ENCODE data around the gene MAD1L1.

The MAD1L1 gene

DNA sequence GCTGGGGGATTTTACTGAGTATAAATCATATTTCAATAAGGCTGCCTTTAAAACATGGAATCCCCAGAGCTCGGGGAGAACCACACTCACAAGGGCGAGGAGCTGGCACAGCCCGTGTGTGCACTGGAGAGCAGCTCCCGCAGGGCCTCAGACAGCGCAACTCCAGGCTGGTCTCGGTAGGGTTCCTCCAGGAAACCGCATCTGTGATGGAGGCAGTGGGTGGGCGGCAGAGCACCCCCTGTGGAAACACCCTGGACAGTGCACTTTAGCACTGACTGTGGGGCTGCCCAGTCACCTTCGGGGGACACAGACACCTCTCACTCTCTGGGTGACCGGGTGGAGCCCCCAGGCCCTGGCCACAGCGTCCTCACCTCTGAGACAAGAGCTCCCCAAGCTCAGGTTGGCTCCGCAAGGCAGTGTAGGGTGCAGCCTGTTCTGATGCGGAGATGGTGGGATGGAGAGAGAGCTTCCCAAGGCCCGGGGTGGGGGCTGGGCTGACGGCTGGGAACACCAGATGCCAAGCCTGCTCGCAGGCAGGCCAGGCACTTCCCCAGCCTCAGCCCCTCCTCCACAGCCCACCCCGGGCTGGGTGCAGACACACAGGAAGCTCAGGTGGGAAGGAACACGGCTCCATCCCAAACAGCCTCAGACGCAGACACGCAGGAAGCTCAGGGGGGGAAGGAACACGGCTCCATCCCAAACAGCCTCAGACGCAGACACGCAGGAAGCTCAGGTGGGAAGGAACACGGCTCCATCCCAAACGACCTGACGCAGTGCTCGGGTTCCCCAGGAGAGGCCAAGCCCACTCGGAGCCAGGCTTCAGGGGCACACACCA, 224.4 kb downstream of the MAD1L1 start:
- no peak overlapping the region for H3K4me3 ChIP-seq (ENCODE audit: low read length)
- DNase-seq (ENCODE audit: low read depth, low spot score): no peak

DNA sequence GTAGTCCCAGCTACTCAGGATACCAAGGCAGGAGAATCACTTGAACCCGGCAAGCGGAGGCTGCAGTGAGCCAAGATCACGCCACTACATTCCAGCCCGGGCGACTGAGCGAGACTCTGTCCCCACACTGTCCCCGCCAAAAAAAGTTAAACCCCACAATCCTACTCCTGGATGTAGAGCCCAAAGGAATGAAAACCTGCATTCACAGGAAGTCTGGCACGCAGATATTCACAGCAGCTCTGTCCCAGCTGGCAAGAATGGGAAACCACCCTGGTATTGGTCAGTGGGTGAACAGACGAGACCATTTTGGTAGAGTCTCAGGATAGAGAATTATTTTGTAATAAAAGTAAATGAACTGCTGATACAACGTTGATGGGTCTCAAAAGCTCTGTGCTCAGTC, 225.2 kb downstream of the MAD1L1 start:
- no peak overlapping the region for H3K4me3 ChIP-seq (ENCODE audit: low read length)
- no peak for DNase-seq (ENCODE audit: low read depth, low spot score)

DNA sequence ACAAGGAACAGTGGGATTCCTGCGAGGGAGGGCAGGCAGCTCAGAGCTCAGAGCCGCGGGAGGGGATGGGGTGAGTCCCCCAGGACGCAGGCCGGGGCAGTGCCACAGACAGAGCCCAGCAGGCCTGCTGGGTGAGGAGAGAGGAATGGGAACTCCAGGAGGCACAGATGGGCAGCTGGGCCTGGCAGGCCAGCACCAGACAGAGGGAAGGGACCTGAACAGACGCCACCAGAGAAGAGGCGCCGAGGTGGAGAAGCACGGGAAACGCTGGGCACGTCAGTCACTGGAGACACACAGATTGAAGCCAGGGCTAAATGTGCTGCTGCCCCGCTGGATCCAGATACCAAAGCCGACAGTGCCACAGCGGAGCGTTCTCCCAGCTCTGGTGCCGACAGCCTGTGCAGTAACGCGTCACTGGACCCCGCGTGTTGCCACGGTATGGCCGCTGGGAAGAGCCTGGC, 225.8 kb downstream of the MAD1L1 start:
- no peak for DNase-seq (ENCODE audit: low read depth, low spot score)
- no peak overlapping the region for H3K4me3 ChIP-seq (ENCODE audit: low read length)

DNA sequence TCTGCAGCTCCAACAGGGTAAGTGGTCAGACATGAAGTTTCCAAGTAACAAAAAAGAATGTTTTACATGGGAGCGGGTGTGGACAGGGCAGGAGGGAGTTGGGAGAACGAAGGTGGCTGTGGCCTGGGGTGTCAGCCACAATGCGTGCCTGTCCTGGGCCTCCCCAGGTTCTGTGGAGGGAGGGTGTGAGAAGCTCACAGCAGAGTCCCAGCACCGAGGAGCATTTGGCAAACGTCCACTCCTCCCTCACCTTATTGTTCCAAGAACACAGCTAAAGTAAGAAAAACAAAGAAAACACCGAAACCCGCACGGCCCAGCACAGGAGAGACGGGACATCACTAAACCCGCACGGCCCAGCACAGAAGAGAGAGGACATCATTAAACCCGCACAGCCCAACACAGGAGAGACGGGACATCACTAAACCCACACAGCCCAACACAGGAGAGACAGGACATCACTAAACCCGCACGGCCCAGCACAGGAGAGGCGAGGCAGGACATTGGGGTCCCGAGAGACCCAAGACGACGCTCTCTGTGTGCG, 226.4 kb downstream of the MAD1L1 start:
- H3K4me3 ChIP-seq (ENCODE audit: low read length): no peak overlapping the region
- no peak for DNase-seq (ENCODE audit: low read depth, low spot score)

DNA sequence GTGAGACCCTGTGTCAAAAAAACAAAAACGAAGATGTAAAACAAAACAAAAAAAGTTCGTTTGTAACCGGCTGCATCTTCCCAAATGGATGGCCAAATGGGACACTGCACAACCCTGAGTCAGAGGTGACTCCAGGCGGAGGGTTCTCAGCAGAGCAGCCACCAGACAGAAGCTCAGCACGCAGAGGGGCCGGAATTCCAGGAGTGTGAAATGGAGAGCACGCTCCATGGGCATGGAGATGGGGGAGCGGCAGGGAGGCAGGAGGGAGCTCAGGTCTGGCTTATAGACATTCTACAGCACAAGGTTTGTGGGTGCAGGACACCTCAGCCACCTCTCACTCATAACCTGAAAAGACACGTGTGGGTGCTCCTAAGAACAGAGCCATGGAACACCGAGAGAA, 227.0 kb downstream of the MAD1L1 start:
- H3K4me3 ChIP-seq (ENCODE audit: low read length): no peak overlapping the region
- no peak for DNase-seq (ENCODE audit: low read depth, low spot score)

DNA sequence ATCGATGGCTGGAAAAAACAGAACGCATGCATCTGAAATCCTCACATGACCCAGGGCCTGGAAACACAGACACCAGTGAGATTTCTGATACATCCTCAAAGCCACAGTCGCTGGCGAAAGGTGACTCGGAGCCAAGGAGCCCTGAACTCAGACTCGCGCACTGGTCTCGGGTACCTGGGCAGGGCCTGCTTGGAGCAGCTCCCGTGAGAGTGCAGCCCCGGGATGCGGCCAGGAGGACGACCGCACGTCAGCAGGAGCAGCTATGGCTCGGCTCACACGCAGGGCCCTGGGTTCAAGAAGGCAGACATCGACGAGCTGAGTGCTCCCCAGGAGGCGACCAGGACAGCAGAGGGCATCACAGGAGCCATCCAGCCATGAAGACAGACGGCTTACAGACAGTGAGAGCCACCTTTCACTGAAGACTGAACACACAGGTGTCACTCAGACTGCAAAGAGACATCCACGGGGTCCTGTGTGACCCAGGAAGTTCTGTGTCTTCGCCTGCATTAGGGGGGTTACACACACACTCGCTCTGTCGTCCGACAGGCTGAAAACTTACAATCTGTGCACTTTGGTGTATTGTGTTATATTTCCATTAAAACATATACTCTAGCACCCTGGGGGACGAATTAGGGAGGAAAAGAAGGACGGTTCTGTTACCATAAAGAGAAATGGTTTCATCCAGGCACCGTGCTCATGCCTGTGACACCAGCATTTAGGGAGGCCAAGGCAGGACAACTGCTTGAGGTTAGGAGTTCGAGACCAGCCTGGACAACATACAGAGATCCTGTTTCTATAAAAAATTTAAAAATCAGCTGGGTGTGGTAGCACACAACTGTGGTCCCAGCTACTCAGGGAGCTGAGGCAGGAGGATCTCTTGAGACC, 227.7 kb downstream of the MAD1L1 start:
- no peak for DNase-seq (ENCODE audit: low read depth, low spot score)
- no peak overlapping the region for H3K4me3 ChIP-seq (ENCODE audit: low read length)

DNA sequence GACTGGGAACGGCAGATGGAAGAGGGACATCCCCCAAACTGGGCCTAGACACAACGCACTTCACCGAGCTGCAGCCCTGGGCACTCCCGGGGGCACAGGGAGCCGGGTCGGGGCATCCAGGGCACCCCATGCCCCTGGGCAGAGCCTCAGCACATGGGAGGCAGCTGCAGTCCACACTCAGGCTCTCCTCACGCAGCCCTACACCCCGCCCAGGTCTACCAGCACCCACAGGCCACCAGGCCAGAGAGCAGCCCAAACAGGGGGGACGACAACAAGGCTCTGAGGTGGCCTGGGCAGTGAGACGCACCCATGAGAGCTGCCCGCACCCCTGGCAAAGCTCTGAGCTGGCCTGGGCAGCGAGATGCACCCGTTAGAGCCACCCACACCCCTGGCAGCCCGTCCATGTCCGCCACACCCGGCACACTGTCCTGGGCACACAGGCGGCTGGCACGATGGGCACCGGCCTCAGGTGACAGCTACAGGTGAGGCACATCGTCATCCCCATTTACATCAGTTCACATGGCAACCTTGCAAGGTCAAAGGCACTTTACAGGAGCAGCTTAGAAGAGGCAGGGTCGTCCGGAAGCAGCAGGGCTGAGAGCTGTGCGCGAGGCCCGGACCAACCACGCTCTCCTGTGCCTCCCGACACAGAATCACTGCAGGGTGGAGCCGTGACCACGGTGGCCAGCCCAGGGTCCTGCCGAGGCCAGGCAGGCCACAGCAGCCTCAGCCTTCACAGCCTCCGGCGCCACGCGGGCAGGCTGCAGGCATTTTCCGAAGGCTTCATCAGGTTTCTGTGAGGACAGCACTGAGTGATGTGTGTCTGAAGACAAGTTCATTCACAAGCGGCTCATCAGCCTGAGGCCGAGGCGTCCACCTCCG, 228.6 kb downstream of the MAD1L1 start:
- no peak for DNase-seq (ENCODE audit: low read depth, low spot score)
- H3K4me3 ChIP-seq (ENCODE audit: low read length): no peak overlapping the region

DNA sequence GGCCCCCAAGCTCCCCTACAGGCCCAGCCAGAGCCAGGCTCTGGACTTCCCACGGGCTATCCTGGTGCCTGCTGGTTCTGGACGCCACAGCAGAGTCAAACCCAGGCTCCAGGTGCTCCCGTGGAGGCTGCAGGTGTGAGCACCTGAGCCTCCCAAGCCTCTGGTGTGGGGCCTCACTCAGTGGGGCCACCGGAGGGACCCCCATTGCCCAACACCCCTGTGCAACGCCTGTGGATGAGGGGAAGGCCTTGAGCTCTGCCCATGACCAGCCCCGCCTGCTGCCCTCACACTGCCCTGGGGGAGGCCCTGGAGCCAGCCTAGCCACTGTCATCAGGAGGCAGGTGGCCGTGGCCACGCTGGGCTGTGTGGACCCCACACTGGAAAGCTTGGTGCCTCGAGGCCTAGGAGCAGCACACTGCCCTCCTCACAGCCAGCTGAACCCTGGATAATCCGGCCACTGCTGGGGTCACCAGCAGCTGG, 229.3 kb downstream of the MAD1L1 start:
- H3K4me3 ChIP-seq (ENCODE audit: low read length): no peak overlapping the region
- DNase-seq (ENCODE audit: low read depth, low spot score): no peak

DNA sequence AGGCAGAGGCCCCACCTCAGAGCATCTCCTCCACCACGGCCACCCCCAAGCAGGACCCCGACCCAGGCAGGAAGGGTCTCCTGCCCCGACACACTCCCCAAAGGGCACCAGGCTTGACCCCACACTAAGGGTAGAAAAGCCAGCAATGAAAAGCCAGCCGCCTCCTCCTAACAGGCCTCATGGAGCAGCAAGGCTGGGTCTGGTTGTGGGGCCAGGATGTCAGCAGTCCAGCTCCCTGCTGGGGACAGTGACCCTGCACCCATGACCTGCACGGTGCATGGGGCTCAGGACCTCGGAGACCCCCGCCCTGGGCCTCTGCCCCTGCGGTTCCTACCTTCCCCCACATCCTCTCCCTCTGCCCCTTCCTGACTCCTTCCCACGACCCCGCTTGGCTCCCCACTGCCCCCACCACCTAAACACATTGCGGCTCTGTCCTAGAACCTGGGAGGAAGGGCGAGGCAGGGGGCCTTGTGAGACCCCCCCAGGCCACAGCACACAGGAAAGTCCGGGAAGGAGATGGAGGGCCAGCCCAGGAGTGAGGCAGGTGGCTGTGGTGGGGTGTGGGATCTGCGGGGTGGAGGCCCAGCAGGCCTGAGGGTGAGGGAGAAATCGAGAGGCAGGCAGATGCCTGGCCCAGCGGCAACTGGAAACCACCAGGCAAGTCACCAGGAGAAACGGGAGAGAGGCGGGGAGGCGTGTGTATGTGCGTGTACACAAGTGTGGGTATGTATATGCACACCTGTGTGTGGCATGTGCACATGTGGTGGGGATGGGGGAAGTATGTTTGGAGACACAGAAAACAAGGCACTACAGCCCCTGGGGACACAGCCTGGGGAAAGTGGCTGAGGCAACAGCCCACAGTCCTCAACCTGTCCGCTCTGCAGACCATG, 229.9 kb downstream of the MAD1L1 start:
- H3K4me3 ChIP-seq (ENCODE audit: low read length): no peak overlapping the region
- DNase-seq (ENCODE audit: low read depth, low spot score): no peak

DNA sequence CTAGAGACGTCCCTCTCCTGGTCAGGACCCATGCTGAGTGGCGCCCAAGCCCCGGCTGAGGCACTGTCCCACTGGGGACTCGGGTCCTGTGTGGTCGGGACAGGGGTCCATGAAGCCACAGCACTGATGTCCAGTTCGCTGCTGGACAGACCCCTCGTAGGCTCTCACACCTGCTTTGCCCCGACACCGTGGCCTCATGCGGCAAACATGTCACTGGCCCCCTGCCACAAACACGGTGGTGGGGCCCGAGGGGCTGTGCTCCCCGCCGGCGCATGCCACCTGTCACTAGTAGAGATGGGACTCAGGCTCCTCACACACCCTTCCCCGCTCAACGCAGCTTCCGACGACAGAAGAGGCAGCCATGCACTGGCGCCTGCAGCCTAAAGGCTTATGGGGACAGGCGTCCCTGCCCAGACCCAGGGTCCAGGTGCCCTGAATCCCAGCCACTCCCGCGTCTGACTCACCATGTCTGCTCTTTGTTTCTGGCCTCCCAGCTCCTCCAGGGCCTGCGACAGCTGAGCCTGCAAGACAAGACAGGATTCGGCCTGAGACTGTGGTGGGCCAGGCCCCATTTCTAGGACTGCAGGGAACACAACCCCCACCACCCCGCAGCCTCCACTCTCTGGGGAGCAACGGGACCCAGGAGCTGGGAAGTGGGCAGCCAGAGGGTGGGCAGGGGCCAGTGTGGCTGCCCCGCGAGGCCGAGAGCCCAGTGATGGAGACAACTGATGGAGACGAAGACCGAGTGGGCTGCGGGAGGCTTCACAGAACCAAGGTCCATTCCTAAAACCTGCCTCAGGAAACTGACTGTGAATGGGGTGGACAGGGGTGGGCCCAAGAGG, 230.9 kb downstream of the MAD1L1 start:
- no peak for DNase-seq (ENCODE audit: low read depth, low spot score)

DNA sequence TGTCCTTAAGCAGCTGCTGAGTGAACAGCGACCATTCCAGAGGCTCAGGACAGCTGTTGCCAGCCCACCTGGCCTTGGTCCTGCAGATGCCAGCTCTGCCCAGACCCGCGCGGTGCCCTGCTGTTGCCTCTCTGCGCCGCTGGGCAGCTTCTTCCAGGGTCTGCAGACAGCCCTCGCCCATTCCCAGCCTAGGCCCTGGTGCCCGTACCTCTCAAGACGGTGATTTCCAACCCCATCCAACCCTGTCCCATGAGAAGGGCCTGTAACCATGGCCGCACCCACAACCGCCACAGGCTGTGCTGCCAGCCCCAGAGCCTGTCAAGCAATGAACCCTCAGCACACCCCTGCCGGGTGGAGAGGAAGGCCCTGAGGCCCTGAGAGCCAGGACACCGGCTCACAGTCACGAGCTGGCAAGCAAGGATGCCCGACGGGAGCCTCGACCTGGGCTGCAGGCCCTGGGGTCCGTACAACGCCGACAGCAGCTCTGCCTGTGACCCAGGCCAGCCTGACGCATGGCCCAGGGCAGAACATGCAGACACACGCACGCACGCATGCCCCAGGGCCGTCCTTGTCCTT, 231.9 kb downstream of the MAD1L1 start:
- no peak overlapping the region for H3K4me3 ChIP-seq (ENCODE audit: low read length)
- no peak for DNase-seq (ENCODE audit: low read depth, low spot score)

More for the DNA sequence above, 230.9 kb downstream of the MAD1L1 start:
- H3K4me3 ChIP-seq (ENCODE audit: low read length): no peak overlapping the region

DNA sequence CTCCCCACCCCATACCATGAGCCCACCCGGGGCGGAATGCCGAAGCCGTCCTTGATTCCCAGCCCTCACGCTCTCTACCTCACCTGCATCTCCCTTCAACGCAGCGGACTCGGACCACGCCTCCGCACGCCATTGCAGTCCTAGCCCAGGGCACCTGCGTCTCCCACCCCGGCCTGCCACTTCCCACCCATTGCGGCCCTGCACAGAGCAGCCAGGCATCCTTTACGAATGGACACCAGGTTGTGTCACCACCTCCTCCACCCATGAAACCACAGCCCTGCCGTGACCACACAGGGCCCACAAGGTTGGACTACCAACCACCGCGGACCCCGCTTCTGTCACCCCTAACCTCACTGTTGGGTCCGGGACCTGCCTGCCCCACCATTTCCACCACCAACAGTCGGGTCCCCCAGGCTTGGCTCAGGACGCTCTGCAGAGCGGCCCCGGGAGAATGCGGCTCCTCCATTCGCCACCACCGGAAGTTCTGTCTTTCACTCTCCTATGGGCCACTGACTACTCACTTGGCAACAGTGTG, 232.5 kb downstream of the MAD1L1 start:
- DNase-seq (ENCODE audit: low read depth, low spot score): no peak
- H3K4me3 ChIP-seq (ENCODE audit: low read length): no peak overlapping the region

DNA sequence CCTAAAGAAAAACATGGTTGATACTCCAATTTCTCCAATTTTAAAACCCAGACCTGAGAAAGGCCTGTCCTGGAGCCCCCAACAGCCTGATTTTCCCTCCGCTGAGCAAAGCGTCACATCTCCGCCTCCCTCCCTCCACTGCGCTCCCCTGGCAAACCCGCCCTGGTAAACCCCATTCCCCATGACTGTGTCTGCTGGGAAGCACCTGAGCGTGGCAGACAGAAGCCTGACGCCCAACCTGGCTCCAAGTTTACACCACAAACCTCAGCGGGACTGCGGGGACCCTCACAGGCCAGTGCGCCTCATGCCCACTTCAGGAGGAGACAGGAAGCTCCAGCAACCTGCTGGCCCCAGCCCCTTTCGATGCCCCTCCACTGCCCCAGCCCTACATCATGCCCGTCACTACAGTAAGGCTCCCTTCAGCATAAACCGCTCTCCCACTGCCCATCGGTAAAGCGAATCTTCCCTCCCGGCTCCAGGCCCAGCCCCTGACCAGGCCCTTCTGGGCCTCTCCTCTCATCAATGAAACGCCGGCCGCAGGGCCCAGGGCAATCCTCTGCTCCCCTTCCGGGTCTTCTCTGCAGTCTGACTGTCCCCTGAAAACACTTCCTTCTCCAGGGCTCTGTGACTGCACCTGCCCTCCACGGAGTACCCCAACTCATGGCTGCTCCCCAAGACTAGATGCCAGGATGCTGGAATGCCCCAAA, 233.3 kb downstream of the MAD1L1 start:
- no peak for DNase-seq (ENCODE audit: low read depth, low spot score)
- no peak overlapping the region for H3K4me3 ChIP-seq (ENCODE audit: low read length)

DNA sequence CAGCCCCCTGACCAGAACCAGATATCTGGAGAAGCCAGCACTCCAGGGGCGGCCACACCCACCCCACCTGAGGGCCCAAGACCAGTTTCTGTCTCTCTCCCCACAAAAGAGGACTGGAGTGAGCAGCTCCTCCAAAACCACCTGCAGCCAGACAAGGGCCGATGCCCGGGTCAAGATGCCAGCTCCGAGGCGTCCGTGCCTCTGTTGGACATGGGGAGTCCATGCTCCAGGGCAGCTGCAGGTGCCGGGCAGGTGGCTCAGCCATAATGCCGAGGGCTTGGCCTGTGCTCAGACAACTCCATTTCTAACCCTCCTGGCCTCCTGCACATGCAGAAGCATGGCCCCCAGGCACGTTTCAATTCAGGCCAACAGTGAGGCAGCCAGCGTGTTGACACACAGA, 234.6 kb downstream of the MAD1L1 start:
- H3K4me3 ChIP-seq (ENCODE audit: low read length): no peak overlapping the region
- DNase-seq (ENCODE audit: low read depth, low spot score): no peak

DNA sequence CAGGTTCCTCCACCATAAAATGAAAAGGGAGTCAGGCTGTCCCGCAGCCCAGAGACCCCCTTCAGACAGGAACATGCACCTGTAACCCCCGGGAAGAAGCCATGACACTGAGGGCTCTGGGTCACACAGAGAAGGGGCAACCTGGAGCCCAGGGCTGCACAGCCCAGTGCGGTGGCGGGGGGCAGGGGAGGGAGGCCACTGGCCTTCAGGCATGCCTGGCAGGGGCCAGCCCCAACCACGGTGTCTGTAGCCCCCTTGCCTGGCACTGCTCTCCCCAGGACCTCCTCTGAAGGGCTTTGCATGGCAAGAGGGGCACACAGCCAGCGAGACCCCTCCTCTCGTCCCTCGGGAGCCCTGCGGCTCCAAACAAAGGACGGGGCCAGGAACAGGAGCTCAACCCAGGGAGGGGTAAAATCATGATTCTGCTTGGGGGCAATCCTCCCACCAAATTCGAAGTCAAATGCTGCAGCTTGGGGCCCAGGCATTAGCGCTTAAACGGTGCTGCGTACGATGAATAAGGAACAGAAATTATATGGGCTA, 235.1 kb downstream of the MAD1L1 start:
- H3K4me3 ChIP-seq (ENCODE audit: low read length): no peak overlapping the region
- no peak for DNase-seq (ENCODE audit: low read depth, low spot score)

DNA sequence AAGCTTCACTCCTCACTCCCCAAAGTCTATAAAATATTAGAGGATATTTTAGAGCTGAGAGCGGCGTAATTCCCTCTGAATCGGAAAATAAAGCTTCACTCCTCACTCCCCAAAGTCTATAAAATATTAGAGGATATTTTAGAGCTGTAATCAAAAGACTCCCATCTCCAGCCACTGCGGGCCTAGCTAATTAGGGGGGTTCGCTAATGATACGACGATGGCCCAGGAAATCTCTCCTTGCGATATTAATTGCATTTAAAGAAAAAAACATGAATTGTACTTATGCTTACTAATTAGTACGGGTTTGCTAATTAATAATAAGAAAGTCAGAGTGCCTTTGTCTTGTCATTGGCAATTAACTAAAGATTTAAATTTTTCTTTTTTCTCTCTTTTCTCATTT, 235.9 kb downstream of the MAD1L1 start:
- no peak overlapping the region for H3K4me3 ChIP-seq (ENCODE audit: low read length)

More for the DNA sequence above, 235.9 kb downstream of the MAD1L1 start:
- no peak for DNase-seq (ENCODE audit: low read depth, low spot score)
